Activated naive CD8-positive, alpha-beta T cell treated with anti-CD3 and anti-CD28 coated beads, Interleukin-2, amount 50 U/mL, for 24 hours (primary cell): ENCODE results near the gene NDUFB8.

Source experiments
- ATAC-seq: fragments of 150-1000 bp; cut with Tn5 transposase; one replicate; pipeline ENCODE4 v1.10.0; 2021
- DNase-seq: peaks from one replicate; pipeline ENCODE4 v3.0.0; 2021
- H3K27ac Mint-ChIP-seq: one replicate; pipeline ENCODE4 v1.8.0; 2021; ENCODE audit warnings: mild to moderate bottlenecking, mixed read lengths
- H3K27me3 Mint-ChIP-seq: one replicate; pipeline ENCODE4 v1.8.0; 2021; ENCODE audit warnings: mixed read lengths
- H3K36me3 Mint-ChIP-seq: one replicate; pipeline ENCODE4 v1.8.0; 2021; ENCODE audit warnings: low read depth, mixed read lengths
- H3K4me1 Mint-ChIP-seq: one replicate; pipeline ENCODE4 v1.8.0; 2021; ENCODE audit warnings: mixed read lengths
- H3K4me3 Mint-ChIP-seq: one replicate; pipeline ENCODE4 v1.8.0; 2021; ENCODE audit warnings: mild to moderate bottlenecking, moderate library complexity, mixed read lengths
- H3K9me3 Mint-ChIP-seq: one replicate; pipeline ENCODE4 v1.8.0; 2021; ENCODE audit warnings: mixed read lengths

Gene NDUFB8

DNA sequence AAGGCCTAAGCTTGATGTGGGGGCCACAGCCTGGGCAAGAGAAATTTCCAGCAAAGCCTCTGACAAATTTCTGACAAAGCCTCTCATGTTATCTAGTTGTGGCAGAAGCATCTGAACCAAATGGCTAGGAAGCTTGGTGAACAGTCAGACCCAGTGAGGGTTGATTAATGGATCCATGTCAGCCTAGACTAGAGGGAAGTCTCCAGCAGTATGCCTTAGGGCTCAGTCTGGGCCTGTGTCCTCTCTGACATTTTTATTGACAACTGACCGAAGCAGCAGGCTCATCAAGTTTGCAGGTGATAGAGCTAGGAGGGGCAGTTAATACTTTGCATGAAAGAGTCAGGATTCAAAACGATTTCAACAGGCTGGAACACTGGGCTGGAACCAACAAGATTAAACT lies 31.3 kb upstream of the NDUFB8 start:
- ATAC-seq: no peak
- Mint-ChIP-seq H3K27ac (no peak overlapping the region), H3K4me3 (no peak overlapping the region)

DNA sequence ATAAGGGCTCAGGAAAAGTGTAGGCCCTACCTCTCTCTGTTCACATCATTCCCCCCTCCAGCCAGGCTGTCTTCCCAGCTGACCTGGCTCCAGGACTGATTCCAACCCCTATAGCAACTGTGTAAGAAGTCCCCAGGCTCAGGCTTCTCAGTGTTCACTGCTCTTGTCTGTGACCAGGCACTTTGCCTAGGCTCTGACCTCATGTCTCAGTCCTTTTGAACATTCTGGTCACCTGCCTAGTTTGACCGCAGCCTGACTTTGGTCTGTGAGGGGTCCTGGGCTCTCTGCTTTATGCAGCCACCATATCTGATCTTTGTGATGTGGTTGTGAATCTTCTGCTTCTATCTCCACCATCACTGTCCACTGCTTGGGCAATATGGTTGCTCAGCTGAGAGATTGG lies 30.6 kb upstream of the NDUFB8 start:
- DNase-seq (no peak), ATAC-seq (no peak)
- no peaks in the 10 kb centered on the region for H3K9me3 Mint-ChIP-seq
- peaks cover 5% of the 10 kb centered on the region for H3K36me3 Mint-ChIP-seq
- H3K27me3 Mint-ChIP-seq: peaks cover 23% of the 10 kb centered on the region
- peaks cover 13% of the 10 kb centered on the region for H3K4me1 Mint-ChIP-seq
- no peak overlapping the region for H3K4me3 Mint-ChIP-seq
- H3K27ac Mint-ChIP-seq: no peak overlapping the region

More for the DNA sequence above, 31.3 kb upstream of the NDUFB8 start:
- peaks cover 5% of the 10 kb centered on the region for H3K36me3 Mint-ChIP-seq
- no peak for DNase-seq
- H3K27me3 Mint-ChIP-seq: peaks cover 30% of the 10 kb centered on the region
- peaks cover 13% of the 10 kb centered on the region for H3K4me1 Mint-ChIP-seq
- no peaks in the 10 kb centered on the region for H3K9me3 Mint-ChIP-seq

DNA sequence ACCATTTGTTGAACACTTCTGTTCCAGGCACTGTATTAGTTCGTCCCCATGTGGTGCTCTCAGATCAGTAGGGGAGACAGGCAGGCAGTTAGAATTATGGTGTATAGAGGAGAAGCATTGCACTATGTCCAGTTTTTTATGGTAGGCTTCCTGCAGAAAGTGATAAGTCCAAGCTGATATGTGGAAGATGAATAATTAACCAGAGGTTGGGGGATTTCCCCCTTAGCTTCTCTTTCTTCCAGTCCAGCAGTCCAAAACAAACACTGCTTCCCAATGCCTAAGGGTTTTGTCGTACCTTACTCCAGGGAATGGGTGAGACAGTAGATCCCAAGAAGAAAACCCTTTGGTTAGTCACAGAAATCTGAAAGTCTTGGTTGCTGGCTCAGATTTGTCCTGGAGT lies 25.2 kb upstream of the NDUFB8 start:
- DNase-seq (no peak), ATAC-seq (no peak)
- H3K27ac Mint-ChIP-seq: no peak overlapping the region
- H3K9me3 Mint-ChIP-seq: no peaks in the 10 kb centered on the region
- H3K36me3 Mint-ChIP-seq: peaks cover 4% of the 10 kb centered on the region
- H3K27me3 Mint-ChIP-seq: no peaks in the 10 kb centered on the region
- no peaks in the 10 kb centered on the region for H3K4me1 Mint-ChIP-seq
- no peak overlapping the region for H3K4me3 Mint-ChIP-seq

DNA sequence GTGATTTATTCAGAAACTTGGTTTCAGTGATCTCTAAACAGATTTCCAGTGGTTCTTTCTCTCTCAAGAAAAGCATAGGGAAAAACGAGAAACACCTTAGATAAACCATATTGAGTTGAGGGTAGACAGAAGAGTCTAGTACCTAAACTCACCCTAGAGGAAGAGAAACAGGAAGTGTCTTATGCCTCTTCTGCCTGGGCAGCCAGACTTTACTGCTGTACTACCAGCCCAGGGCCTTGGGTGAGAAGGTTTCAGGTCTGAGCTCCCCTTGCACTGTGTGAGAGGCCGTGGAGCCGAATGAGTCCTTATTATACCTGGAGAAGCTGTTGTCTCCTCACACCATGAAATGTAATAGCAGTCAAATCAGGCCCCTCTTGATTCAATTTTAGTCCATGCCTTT lies 24.3 kb upstream of the NDUFB8 start:
- Mint-ChIP-seq H3K4me1 (no peaks in the 10 kb centered on the region), H3K4me3 (no peak overlapping the region), H3K9me3 (no peaks in the 10 kb centered on the region), H3K27ac (no peak overlapping the region), H3K27me3 (no peaks in the 10 kb centered on the region), H3K36me3 (peaks cover 7% of the 10 kb centered on the region)
- ATAC-seq (no peak), DNase-seq (no peak)

DNA sequence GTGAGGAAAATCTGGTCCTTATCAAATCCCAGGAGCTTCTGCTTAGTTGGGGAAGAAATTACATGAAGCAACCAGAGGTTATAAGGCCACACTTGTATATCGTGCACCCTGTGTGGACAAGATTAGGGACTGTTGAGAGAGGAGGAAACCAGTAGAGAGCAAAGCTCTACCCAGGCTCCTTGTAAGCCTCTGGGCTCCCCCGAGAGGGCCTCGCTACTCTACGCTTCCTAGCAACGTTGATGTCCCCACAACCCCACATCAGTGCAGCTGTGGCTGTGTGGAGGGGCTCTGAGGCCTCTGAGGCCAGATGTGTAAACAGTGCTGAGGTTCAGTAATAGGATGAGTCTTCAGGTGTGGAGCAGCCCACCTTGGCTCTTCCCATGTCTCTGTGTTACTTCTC lies 22.1 kb upstream of the NDUFB8 start:
- Mint-ChIP-seq H3K4me3 (no peak overlapping the region), H3K4me1 (no peaks in the 10 kb centered on the region), H3K9me3 (no peaks in the 10 kb centered on the region), H3K36me3 (peaks cover 16% of the 10 kb centered on the region), H3K27ac (no peak overlapping the region), H3K27me3 (no peaks in the 10 kb centered on the region)
- DNase-seq (no peak), ATAC-seq (no peak)

DNA sequence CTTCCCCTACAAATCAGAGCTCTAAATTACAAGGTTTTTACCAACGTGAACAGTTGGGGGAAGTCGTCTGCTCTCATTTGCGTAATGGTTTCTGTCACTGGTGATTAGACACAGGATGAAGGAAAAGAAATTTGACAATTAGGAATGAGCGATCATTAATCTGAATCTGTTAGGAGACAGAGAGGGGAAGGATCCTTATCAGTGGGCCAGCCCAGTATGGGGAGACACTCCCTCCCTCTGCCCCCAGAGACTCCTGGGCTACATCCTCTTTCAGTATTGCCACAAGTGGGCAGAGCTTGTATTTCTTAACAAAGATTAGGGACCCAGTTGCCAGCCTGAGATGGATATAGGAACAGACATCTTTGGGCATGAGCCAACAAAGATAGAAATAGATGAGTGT lies 21.5 kb upstream of the NDUFB8 start:
- ATAC-seq: no peak
- no peak for DNase-seq

DNA sequence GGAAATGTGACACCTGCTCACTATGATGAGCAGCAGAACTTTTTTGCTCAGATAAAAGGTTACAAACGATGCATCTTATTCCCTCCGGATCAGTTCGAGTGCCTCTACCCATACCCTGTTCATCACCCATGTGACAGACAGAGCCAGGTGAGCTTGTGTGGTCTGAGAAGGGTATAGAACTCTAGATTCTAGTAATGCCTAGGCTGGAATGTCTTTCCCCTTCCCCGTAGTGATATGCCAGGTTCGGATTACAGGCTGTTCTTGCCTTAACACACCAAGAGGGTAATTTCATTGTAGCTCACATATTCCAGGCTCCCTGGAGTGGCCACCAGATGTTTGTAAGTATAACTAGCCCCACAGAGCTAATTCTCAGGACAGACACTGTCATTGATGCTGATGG lies 15.3 kb upstream of the NDUFB8 start:
- no peak for DNase-seq
- Mint-ChIP-seq H3K27ac (no peak overlapping the region), H3K36me3 (peaks cover 45% of the 10 kb centered on the region), H3K4me3 (no peak overlapping the region), H3K27me3 (no peaks in the 10 kb centered on the region), H3K9me3 (no peaks in the 10 kb centered on the region), H3K4me1 (no peaks in the 10 kb centered on the region)
- ATAC-seq: no peak

More for the DNA sequence above, 21.5 kb upstream of the NDUFB8 start:
- H3K4me1 Mint-ChIP-seq: no peaks in the 10 kb centered on the region
- no peak overlapping the region for H3K27ac Mint-ChIP-seq
- H3K9me3 Mint-ChIP-seq: no peaks in the 10 kb centered on the region
- H3K36me3 Mint-ChIP-seq: peaks cover 19% of the 10 kb centered on the region
- H3K27me3 Mint-ChIP-seq: no peaks in the 10 kb centered on the region
- H3K4me3 Mint-ChIP-seq: no peak overlapping the region

DNA sequence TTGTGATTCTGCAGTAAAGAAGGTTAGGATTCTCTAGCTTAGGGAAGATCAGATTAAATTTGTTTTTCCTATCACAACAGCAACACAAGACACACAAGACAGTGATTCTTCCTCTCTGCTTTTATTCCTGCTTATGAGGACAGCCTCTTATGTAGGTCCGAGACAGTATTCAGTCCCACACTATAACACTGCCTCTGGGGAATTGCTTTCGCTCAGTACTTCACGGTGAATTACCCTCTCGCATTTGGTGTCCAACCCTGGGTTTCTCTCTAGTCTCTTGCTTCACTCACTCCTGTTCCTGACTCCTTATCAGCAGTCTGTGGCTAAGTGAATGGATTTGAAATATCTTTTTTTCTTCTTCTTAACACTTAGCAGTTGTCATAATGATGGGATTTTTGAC lies 7.8 kb upstream of the NDUFB8 start:
- ATAC-seq: no peak
- peaks cover 6% of the 10 kb centered on the region for H3K4me1 Mint-ChIP-seq
- no peak overlapping the region for H3K4me3 Mint-ChIP-seq
- no peak for DNase-seq
- H3K36me3 Mint-ChIP-seq: peaks cover 29% of the 10 kb centered on the region
- H3K27me3 Mint-ChIP-seq: no peaks in the 10 kb centered on the region
- H3K9me3 Mint-ChIP-seq: no peaks in the 10 kb centered on the region
- H3K27ac Mint-ChIP-seq: no peak overlapping the region

DNA sequence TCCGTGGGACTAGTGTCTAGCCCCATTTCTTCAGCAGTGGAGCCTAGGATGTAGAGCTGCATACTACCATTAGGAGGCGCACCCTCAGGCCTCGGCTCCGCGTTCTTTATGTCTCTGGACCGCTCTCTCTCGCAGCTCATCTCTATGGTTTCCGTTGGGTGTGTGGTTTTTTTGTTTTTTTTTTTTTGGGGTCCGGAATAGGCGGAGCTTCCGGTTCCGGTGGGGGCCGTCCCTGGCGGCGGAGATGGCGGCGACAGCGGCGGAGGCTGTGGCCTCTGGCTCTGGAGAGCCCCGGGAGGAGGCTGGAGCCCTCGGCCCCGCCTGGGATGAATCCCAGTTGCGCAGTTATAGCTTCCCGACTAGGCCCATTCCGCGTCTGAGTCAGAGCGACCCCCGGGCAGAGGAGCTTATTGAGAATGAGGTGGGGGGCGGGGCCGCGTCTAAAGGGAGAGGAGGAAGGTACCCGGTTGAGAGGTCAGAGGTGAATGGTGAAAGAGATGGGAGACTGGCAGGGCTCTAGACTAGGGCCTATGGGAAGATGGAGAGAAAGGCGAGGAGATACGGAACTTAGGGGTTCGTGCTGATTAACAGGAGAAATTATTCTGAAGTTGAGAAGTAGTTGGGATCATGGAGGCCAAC lies 6.2 kb upstream of the NDUFB8 start, which contains the start of gene HIF1AN:
Gene HIF1AN, plus strand, starts transcription at position 229 of the 639 bp plus-strand sequence. Its CDS starts 16 bp downstream, at position 245.
- H3K4me1 Mint-ChIP-seq: peaks cover 15% of the 10 kb centered on the region
- H3K27me3 Mint-ChIP-seq: no peaks in the 10 kb centered on the region
- no peaks in the 10 kb centered on the region for H3K9me3 Mint-ChIP-seq
- ATAC-seq: peak; percentile 99
- DNase-seq: peak; percentile 85
- H3K27ac Mint-ChIP-seq: no peak within 1 kb of the TSS
- no peak within 1 kb of the TSS for H3K4me3 Mint-ChIP-seq
- H3K36me3 Mint-ChIP-seq: peaks cover 24% of the 10 kb centered on the region

DNA sequence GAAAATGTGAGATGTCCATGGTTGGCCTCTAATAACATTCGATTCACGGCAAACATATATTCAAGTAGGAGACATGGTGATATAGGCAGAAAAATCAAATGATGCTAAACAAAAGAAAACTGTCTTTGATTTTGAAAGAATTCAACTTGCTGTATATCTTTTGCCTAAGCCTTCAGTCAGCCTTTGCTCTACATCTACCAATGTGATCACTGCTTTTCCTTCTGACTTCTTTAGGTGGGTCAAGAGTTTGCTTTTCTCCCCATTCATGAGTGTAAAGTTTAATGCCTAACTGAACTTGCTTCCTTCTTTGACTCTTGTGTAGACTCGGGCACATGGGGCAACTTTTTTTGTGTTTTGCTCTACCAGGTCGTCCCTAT lies 5.7 kb upstream of the NDUFB8 start:
- Mint-ChIP-seq H3K4me3 (no peak overlapping the region), H3K9me3 (no peaks in the 10 kb centered on the region), H3K4me1 (peaks cover 17% of the 10 kb centered on the region), H3K36me3 (peaks cover 19% of the 10 kb centered on the region), H3K27ac (no peak overlapping the region), H3K27me3 (no peaks in the 10 kb centered on the region)
- DNase-seq: no peak
- peak; percentile 6 for ATAC-seq

DNA sequence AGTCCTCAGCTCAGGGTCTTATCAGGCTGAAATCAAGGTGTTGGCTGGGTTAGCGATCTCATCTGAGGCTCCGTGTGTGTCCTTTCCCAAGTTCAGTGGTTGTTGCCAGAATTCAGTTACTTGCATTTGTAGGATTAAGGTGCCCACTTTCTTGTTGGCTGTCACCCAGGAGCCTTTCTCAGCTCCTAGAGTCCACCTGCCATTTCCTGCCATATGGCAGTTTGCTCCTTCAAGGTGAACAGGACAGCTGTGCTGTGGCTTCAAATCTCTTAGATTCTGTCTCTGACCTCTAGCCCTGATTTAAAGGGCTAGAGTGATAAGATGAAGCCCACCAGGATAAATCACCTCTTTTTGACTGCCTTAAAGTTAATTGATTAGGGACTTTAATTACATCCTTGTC lies 5.1 kb upstream of the NDUFB8 start:
- Mint-ChIP-seq H3K27ac (no peak overlapping the region), H3K9me3 (no peaks in the 10 kb centered on the region), H3K4me1 (peaks cover 23% of the 10 kb centered on the region), H3K27me3 (no peaks in the 10 kb centered on the region), H3K36me3 (peaks cover 18% of the 10 kb centered on the region), H3K4me3 (no peak overlapping the region)
- ATAC-seq: no peak
- no peak for DNase-seq

DNA sequence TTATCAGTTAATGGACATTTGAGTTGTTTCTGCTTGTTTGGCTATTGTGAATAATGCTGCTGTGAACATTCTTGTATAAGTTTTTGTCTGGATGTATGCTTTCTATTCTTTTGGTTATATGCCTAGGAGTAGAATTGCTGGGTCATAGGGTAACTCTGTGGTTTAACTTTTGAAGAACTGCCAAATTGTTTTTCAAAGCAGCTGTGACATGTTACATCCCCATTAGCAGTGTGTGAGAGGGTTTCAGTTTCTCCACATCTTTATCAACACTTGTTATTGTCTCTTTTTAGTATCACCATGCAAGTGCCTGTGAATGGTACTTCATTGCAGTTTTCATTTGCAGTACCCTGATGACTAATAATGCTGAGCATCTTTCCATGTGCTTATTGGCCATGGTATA lies 2.1 kb upstream of the NDUFB8 start:
- H3K27ac Mint-ChIP-seq: no peak overlapping the region
- H3K9me3 Mint-ChIP-seq: no peaks in the 10 kb centered on the region
- DNase-seq: no peak
- H3K36me3 Mint-ChIP-seq: peaks cover 16% of the 10 kb centered on the region
- H3K4me1 Mint-ChIP-seq: peaks cover 38% of the 10 kb centered on the region
- no peak overlapping the region for H3K4me3 Mint-ChIP-seq
- no peaks in the 10 kb centered on the region for H3K27me3 Mint-ChIP-seq
- peak; percentile 4 for ATAC-seq

DNA sequence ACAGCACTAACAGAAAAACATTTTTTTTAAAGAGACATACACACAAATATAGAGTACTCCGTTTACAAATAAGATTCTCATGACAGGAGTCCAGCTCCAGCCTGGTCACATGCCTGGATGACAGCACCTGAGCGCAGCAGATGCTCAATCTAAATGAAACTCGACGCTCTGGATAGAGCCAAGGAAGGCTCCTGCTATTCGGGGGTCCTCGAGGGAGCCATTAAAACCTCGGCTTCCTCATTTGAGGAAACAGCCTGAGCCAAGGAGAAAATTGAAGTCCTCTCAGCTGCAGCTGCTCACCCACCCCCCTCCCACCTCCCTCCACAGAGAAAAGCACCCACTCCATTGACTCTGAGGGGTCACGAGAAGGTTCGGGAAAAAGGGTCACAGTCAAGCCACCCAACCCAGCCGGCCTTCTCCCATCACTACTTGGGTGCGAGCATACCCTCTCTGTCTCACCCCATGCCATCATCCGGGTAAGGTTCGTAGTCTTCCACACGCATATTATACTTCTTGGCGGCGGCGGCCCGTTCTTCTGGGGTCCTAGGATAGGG lies 673 bp downstream of the NDUFB8 start:
- Mint-ChIP-seq H3K9me3 (no peaks in the 10 kb centered on the region), H3K36me3 (peaks cover 36% of the 10 kb centered on the region), H3K4me1 (peaks cover 45% of the 10 kb centered on the region), H3K4me3 (peak overlapping the region; percentile 88), H3K27me3 (no peaks in the 10 kb centered on the region), H3K27ac (peak overlapping the region; percentile 91)
- ATAC-seq (no peak), DNase-seq (no peak)

DNA sequence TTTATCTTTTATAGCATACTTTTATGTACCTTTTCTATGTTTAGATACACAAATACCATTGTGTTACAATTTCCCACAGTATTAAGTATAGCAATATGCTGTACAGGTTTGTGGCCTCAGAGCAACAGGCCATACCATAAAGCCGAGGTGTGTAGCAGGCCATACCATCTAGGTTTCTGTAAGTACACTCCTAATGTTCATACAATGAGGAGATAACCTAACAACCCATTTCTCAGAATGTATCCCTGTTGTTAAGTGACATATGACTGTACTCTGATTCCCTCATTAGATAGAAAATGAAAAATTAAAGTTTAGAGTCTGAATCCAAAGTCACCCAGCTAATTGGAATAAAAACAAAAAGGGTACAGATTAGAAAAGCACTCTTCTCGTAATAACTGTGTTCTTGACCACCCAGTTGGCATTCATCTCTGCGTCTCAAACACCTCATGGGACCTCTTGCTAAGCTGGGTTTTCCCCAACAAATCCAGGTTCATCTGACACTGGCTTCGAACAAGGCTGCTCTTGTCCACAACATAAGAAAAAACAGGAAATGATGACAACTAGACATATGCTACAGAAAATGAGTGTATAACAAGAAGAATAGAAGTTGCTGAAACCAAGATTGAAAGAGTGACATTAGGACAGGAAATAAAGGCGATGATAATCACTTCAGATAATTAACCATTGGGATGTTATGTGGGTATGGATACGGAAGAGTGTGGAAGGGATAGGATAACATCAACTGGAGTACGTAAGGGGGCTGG lies 1.4 kb downstream of the NDUFB8 start:
- peak; percentile 60 for ATAC-seq
- H3K27me3 Mint-ChIP-seq: no peaks in the 10 kb centered on the region
- H3K9me3 Mint-ChIP-seq: no peaks in the 10 kb centered on the region
- H3K4me3 Mint-ChIP-seq: peak overlapping the region; percentile 88
- peak overlapping the region; percentile 91 for H3K27ac Mint-ChIP-seq
- DNase-seq: no peak
- peaks cover 42% of the 10 kb centered on the region for H3K36me3 Mint-ChIP-seq
- peaks cover 45% of the 10 kb centered on the region for H3K4me1 Mint-ChIP-seq

DNA sequence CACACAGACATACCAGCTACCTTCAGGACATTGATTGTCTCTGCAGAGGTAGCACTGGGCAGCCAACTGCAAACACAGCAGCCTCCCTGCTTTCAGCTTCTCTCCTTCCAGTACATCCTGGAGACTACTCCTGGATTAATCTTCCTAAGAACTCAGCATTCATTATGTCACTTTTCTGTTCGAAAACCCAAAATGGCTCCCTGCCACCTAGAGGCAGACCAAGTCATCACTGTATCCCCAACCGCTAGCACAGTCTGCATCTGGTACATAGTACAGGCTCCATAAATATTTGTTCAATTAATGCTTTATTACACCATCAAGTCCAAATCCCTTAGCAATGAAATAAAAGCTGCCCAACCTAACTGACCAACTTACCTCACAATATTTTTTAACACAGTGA lies 5.0 kb downstream of the NDUFB8 start:
- Mint-ChIP-seq H3K4me1 (peaks cover 28% of the 10 kb centered on the region), H3K9me3 (no peaks in the 10 kb centered on the region), H3K27me3 (no peaks in the 10 kb centered on the region), H3K4me3 (no peak overlapping the region), H3K27ac (no peak overlapping the region), H3K36me3 (peaks cover 46% of the 10 kb centered on the region)
- no peak for DNase-seq
- no peak for ATAC-seq
